GM12878 (cell line): ENCODE measurements around the gene LAMB1. TPM values are rescaled to one million over a fixed set of nuclear protein-coding genes. Genes with fewer than 3 reads are reported as not detected.

Experiments used
- ATAC-seq: fragments of 200-7000 bp; cut with Tn5 transposase; 3 replicates; pipeline ENCODE4 v1.9.1; 2020; ENCODE audit warnings: mild to moderate bottlenecking, moderate library complexity
- BruUV-seq: library from RNA; stranded (reverse); fragments of 400-500 nt; replicated peaks from 2 replicates; lab custom pipeline; 2021; lab: Mats Ljungman, UMichigan
- CTCF ChIA-PET: fragments of 300-600 bp; sonication (Branson Sonifier 250); formaldehyde crosslinking; extraction: SDS; loops from one replicate; lab custom pipeline; 2021; ENCODE audit warnings: inconsistent platforms; lab: Yijun Ruan, JAX
- POLR2A ChIA-PET: fragments of 350-600 bp; formaldehyde crosslinking; extraction: SDS; loops from one replicate; lab custom pipeline; 2021; ENCODE audit warnings: inconsistent platforms; lab: Charles Lee
- RAD21 ChIA-PET: fragments of 300-600 bp; sonication (Branson Sonifier 250); formaldehyde crosslinking; loops from one replicate; lab custom pipeline; 2023; ENCODE audit warnings: antibody characterized with exemption; ENCODE audit not compliant: unreplicated experiment; lab: Charles Lee
- SMC1A ChIA-PET: fragments of 300-600 bp; sonication (Branson Sonifier 250); formaldehyde crosslinking; loops from one replicate; lab custom pipeline; 2023; ENCODE audit not compliant: unreplicated experiment, uncharacterized antibody; lab: Charles Lee
- DNase-seq: peaks from one replicate; pipeline ENCODE4 v3.0.0-alpha.2; 2011; ENCODE audit warnings: low read depth, low spot score
- FAIRE-seq: peaks from 3 replicates; lab custom pipeline; 2011; peaks lifted over from hg19 to GRCh38; lab: Jason Lieb, UNC
- H2AFZ ChIP-seq: 2 replicates; pipeline ENCODE4 v1.6.0; 2011; ENCODE audit warnings: low read depth, low read length, control low read depth; ENCODE audit not compliant: control insufficient read depth
- H3K27ac ChIP-seq: 2 replicates; pipeline ENCODE4 v1.5.1; 2011; ENCODE audit warnings: control low read depth; ENCODE audit not compliant: control insufficient read depth, insufficient read depth
- H3K27me3 ChIP-seq, 2 experiments: replicated peaks in 1 of 2; 2 replicates each; pipeline versions ENCODE4 v1.6.0 to v1.6.1; 2011; ENCODE audit warnings: low read length in 1 of 2; ENCODE audit not compliant: control insufficient read depth in 2 of 2, insufficient read depth in 2 of 2
- H3K36me3 ChIP-seq, 2 experiments: 2 replicates each; pipeline ENCODE4 v1.5.1; 2011; ENCODE audit warnings: low read length in 1 of 2; ENCODE audit not compliant: control insufficient read depth in 2 of 2, insufficient read depth in 2 of 2
- H3K4me1 ChIP-seq: 2 replicates; pipeline ENCODE4 v1.6.1; 2011; ENCODE audit warnings: mild to moderate bottlenecking, low read length, moderate library complexity, mixed read lengths; ENCODE audit not compliant: control insufficient read depth, insufficient read depth
- H3K4me2 ChIP-seq: 2 replicates; pipeline ENCODE4 v1.6.0; 2011; ENCODE audit warnings: control low read depth; ENCODE audit not compliant: control insufficient read depth, insufficient read depth
- H3K4me3 ChIP-seq: fragments of 200-600 bp; sonication (generic); 2 replicates; pipeline ENCODE4 v1.5.1; 2016
- H3K79me2 ChIP-seq: 2 replicates; pipeline ENCODE4 v1.6.0; 2011; ENCODE audit warnings: low read length; ENCODE audit not compliant: control insufficient read depth, insufficient read depth
- H3K9ac ChIP-seq: 2 replicates; pipeline ENCODE4 v1.8.0; 2011; ENCODE audit warnings: low read length, control low read depth, mixed read lengths; ENCODE audit not compliant: control insufficient read depth, insufficient read depth
- H3K9me3 ChIP-seq: replicated peaks from 3 replicates; pipeline ENCODE4 v1.5.1; 2011; ENCODE audit warnings: mild to moderate bottlenecking, low read length; ENCODE audit not compliant: control insufficient read depth, insufficient read depth
- H4K20me1 ChIP-seq: 2 replicates; pipeline ENCODE4 v1.6.0; 2011; ENCODE audit not compliant: control insufficient read depth, insufficient read depth
- ETV6 ChIP-seq, 2 experiments: fragments of 450-650 bp in 1 of 2; IDR thresholded peaks in 1 of 2; conservative IDR thresholded peaks in 1 of 2; 2 replicates each; pipeline ENCODE4 v1.6.1; 2014; ENCODE audit warnings: antibody characterized with exemption in 1 of 2, borderline replicate concordance in 1 of 2, low read depth in 1 of 2, mild to moderate bottlenecking in 1 of 2, moderate library complexity in 1 of 2
- FOXK2 ChIP-seq: fragments of 450-650 bp; IDR thresholded peaks from 2 replicates; pipeline ENCODE4 v1.6.1; 2017; ENCODE audit warnings: mild to moderate bottlenecking, moderate library complexity
- IRF4 ChIP-seq: IDR thresholded peaks from 2 replicates; pipeline ENCODE4 v1.6.1; 2011; ENCODE audit warnings: low read depth, low read length
- JUNB ChIP-seq: IDR thresholded peaks from 2 replicates; pipeline ENCODE4 v1.6.1; 2016; ENCODE audit warnings: antibody characterized with exemption, mild to moderate bottlenecking
- NFXL1 ChIP-seq: fragments of 450-650 bp; IDR thresholded peaks from 2 replicates; pipeline ENCODE4 v1.6.1; 2017; ENCODE audit warnings: antibody characterized with exemption, mild to moderate bottlenecking, borderline replicate concordance
- RAD21 ChIP-seq: IDR thresholded peaks from 2 replicates; pipeline ENCODE4 v1.6.1; 2011; ENCODE audit warnings: mild to moderate bottlenecking, low read depth, low read length, moderate library complexity; ENCODE audit not compliant: insufficient read depth
- SIN3A ChIP-seq: IDR thresholded peaks from 2 replicates; pipeline ENCODE4 v1.6.1; 2012; ENCODE audit warnings: low read depth, low read length, improper control_type of control experiment
- SMC3 ChIP-seq: IDR thresholded peaks from 2 replicates; pipeline ENCODE4 v1.6.1; 2011; ENCODE audit warnings: low read length, improper control_type of control experiment, borderline replicate concordance
- SPI1 ChIP-seq: IDR thresholded peaks from 2 replicates; pipeline ENCODE4 v1.6.1; 2011; ENCODE audit warnings: low read depth, mild to moderate bottlenecking, low read length, moderate library complexity, borderline replicate concordance; ENCODE audit not compliant: insufficient read depth
- SREBF1 ChIP-seq: IDR thresholded peaks from 2 replicates; pipeline ENCODE4 v1.6.1; 2012; ENCODE audit warnings: mild to moderate bottlenecking, low read length
- STAT1 ChIP-seq: fragments of 450-650 bp; conservative IDR thresholded peaks from 2 replicates; pipeline ENCODE4 v1.6.1; 2014; ENCODE audit warnings: antibody characterized with exemption, mild to moderate bottlenecking
- TCF7 ChIP-seq: IDR thresholded peaks from 2 replicates; pipeline ENCODE4 v1.6.1; 2014; ENCODE audit warnings: antibody characterized with exemption, borderline replicate concordance
- USF2 ChIP-seq: IDR thresholded peaks from 2 replicates; pipeline ENCODE4 v1.6.1; 2011; ENCODE audit warnings: low read depth, low read length, improper control_type of control experiment, borderline replicate concordance
- ZBED1 ChIP-seq: IDR thresholded peaks from 2 replicates; pipeline ENCODE4 v1.6.1; 2016; ENCODE audit warnings: borderline replicate concordance
- ZBTB4 ChIP-seq: fragments of 450-650 bp; formaldehyde crosslinking; IDR thresholded peaks from 2 replicates; pipeline ENCODE4 v1.4.0; 2022; ENCODE audit warnings: mild to moderate bottlenecking, moderate library complexity
- ZZZ3 ChIP-seq: IDR thresholded peaks from 2 replicates; pipeline ENCODE4 v1.6.1; 2011; ENCODE audit warnings: low read depth; ENCODE audit not compliant: control insufficient read depth, insufficient read length
- WGBS: methylation state at CpG from one replicate; pipeline ENCODE4 v1.1.6; 2016; ENCODE audit warnings: low lambda C conversion rate; ENCODE audit not compliant: insufficient replicate concordance, insufficient coverage; ENCODE audit errors: missing lambda C conversion rate; 5-methylcytosine and 5-hydroxymethylcytosine counted together
- in situ Hi-C: fragments of 300-500 bp; cut with MboI; formaldehyde crosslinking; loops from 9 replicates; pipeline ENCODE4 v1.14.3; 2018; ENCODE audit warnings: mixed read lengths
- intact Hi-C: fragments of 100-400 bp; cut with micrococcal nuclease; formaldehyde crosslinking; loops from one replicate; pipeline ENCODE4 v1.14.2; 2022; ENCODE audit not compliant: unreplicated experiment
- polyA plus RNA-seq, 11 experiments: library from polyadenylated mRNA; depleted of rRNA in 4 of 11; unstranded in 6 of 11; stranded (reverse) in 5 of 11; fragments of >200 nt; fragmentation: Nextera tagmentation in 4 of 11; fragmentation: Illumina TruSeq in 1 of 11; extraction: Ambion mirVana in 4 of 11; extraction: Trizol in 1 of 11; gene quantifications; 1 replicate in 1 of 11; 2 replicates in 10 of 11; pipeline versions ENCODE4 v1.2.1 to v1.2.3, GENCODE V29; 2011 to 2016; ENCODE audit warnings: inconsistent platforms in 2 of 11, missing spikeins in 2 of 11, low read depth in 1 of 11
- total RNA-seq, 4 experiments: library from RNA; depleted of rRNA in 3 of 4; stranded (reverse); fragments of >200 nt in 3 of 4; fragmentation: Illumina TruSeq in 1 of 4; extraction: Trizol in 1 of 4; gene quantifications; 2 replicates each; pipeline versions ENCODE4 v1.2.1 to v1.2.3, GENCODE V29; 2013 to 2021
- TF ChIP-seq, protein P1 (sequence below): fragments of 450-650 bp; IDR thresholded peaks from 2 replicates; pipeline ENCODE4 v1.6.1; 2017; ENCODE audit warnings: mild to moderate bottlenecking, low read depth, inconsistent platforms; ENCODE audit not compliant: poor library complexity, severe bottlenecking
- TF ChIP-seq, protein P2 (sequence below): IDR thresholded peaks from 2 replicates; pipeline ENCODE4 v1.6.1; 2011; ENCODE audit warnings: borderline replicate concordance, low read depth, mild to moderate bottlenecking, moderate library complexity, mixed read lengths, low read length; ENCODE audit not compliant: insufficient read depth; ENCODE audit errors: extremely low read length

Gene LAMB1
- total and polyA plus RNA-seq, 10 of the 15 experiments (the other 5 are each of a cell fraction or from before 2014, with no cell fraction given) = 0.05 to 2.2 (median 1.2) TPM; not detected in 4

GRCh38 chr7:107943018-107943417, 59.9 kb downstream of the LAMB1 start:
- H3K9ac ChIP-seq = no peak overlapping the region
- peaks cover 0 to 3% of the 10 kb centered on the region in 2 experiments; a peak in 3 of 4 replicates for H3K36me3 ChIP-seq
- ChIA-PET CTCF (no interaction called here), SMC1A (no interaction called here), RAD21 (no interaction called here), POLR2A (interaction anchor here (0.6 kb wide), 1 partner anchor 9 kb away, joined by 5 read pairs; no protein-coding TSS in a partner anchor)
- no peaks in the 10 kb centered on the region for H3K79me2 ChIP-seq
- no peaks in the 10 kb centered on the region for H4K20me1 ChIP-seq
- FAIRE-seq (no peak), ATAC-seq (no peak), DNase-seq (no peak)
- no peaks in the 10 kb centered on the region for H3K27me3 ChIP-seq
- no peaks in the 10 kb centered on the region for H3K9me3 ChIP-seq
- H3K4me1 ChIP-seq = no peaks in the 10 kb centered on the region
- H2AFZ ChIP-seq = no peak overlapping the region
- in situ Hi-C loops = no loop called here
- H3K4me3 ChIP-seq = no peak overlapping the region
- WGBS = over 99% methylated on average over 4 of the region's 4 CpGs
- no peak overlapping the region for H3K27ac ChIP-seq
- no TSS peak for BruUV-seq
- intact Hi-C loops = no loop called here
- TF ChIP-seq, protein P1, sequence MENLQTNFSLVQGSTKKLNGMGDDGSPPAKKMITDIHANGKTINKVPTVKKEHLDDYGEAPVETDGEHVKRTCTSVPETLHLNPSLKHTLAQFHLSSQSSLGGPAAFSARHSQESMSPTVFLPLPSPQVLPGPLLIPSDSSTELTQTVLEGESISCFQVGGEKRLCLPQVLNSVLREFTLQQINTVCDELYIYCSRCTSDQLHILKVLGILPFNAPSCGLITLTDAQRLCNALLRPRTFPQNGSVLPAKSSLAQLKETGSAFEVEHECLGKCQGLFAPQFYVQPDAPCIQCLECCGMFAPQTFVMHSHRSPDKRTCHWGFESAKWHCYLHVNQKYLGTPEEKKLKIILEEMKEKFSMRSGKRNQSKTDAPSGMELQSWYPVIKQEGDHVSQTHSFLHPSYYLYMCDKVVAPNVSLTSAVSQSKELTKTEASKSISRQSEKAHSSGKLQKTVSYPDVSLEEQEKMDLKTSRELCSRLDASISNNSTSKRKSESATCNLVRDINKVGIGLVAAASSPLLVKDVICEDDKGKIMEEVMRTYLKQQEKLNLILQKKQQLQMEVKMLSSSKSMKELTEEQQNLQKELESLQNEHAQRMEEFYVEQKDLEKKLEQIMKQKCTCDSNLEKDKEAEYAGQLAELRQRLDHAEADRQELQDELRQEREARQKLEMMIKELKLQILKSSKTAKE = no peak
- no peak for TF ChIP-seq NFXL1
- TF ChIP-seq STAT1 = no peak
- TF ChIP-seq ZBED1 = no peak
- no peak for TF ChIP-seq ETV6 (conservative IDR thresholded peaks at IDR 0.05 in 1 of 2, IDR thresholded peaks at IDR 0.05 in 1 of 2; ENCODE audit: borderline replicate concordance in 1 of 2, low read depth in 1 of 2)
- TF ChIP-seq SIN3A = no peak
- no peak for TF ChIP-seq ZBTB4 (CRISPR knock-in tag)
- TF ChIP-seq USF2 = no peak
- TF ChIP-seq SPI1 = no peak
- TF ChIP-seq ZZZ3 = no peak
- no peak for TF ChIP-seq FOXK2
- TF ChIP-seq TCF7 = no peak
- no peak for TF ChIP-seq IRF4
- TF ChIP-seq JUNB = no peak
- no peak for TF ChIP-seq SREBF1
- TF ChIP-seq, protein P2, sequence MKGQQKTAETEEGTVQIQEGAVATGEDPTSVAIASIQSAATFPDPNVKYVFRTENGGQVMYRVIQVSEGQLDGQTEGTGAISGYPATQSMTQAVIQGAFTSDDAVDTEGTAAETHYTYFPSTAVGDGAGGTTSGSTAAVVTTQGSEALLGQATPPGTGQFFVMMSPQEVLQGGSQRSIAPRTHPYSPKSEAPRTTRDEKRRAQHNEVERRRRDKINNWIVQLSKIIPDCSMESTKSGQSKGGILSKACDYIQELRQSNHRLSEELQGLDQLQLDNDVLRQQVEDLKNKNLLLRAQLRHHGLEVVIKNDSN = no peak
- no peak for TF ChIP-seq RAD21
- no peak for TF ChIP-seq SMC3
- H3K4me2 ChIP-seq = no peak overlapping the region
